ENCODE results near the gene PRRC2A.

PRRC2A gene

GRCh38 chr6:31620586-31621319 lies at the start of gene PRRC2A:
Gene PRRC2A, plus strand, starts transcription at chr6:31620715. Its CDS starts 2,075 bp downstream, at chr6:31622790.
- H3K4me3 ChIP-seq (ENCODE audit: low read depth, low read length), result peak within 1 kb of the TSS; percentile 95
- peak; percentile 57 for DNase-seq (ENCODE audit: low read depth)

GRCh38 chr6:31572041-31572911 lies 48.2 kb upstream of the PRRC2A start, which contains the start of gene LTA:
Gene LTA, plus strand, starts transcription at chr6:31572289. Its CDS starts 454 bp downstream, at chr6:31572743.
- TF ChIP-seq CTCF (conservative IDR thresholded peaks at IDR 0.05; ENCODE audit: low read depth, low read length), result no peak
- DNase-seq (ENCODE audit: low read depth), result no peak
- H3K4me3 ChIP-seq (ENCODE audit: low read depth, low read length), result no peak within 1 kb of the TSS

More at GRCh38 chr6:31620586-31621319, at the start of gene PRRC2A:
- no peak for TF ChIP-seq CTCF (conservative IDR thresholded peaks at IDR 0.05; ENCODE audit: low read depth, low read length)

- no peak for DNase-seq (ENCODE audit: low read depth)
- TF ChIP-seq CTCF (conservative IDR thresholded peaks at IDR 0.05; ENCODE audit: low read depth, low read length), result no peak
- H3K4me3 ChIP-seq (ENCODE audit: low read depth, low read length), result no peak overlapping the region
Measured at GRCh38 chr6:31573239-31574105, 47.0 kb upstream of the PRRC2A start.

DNA sequence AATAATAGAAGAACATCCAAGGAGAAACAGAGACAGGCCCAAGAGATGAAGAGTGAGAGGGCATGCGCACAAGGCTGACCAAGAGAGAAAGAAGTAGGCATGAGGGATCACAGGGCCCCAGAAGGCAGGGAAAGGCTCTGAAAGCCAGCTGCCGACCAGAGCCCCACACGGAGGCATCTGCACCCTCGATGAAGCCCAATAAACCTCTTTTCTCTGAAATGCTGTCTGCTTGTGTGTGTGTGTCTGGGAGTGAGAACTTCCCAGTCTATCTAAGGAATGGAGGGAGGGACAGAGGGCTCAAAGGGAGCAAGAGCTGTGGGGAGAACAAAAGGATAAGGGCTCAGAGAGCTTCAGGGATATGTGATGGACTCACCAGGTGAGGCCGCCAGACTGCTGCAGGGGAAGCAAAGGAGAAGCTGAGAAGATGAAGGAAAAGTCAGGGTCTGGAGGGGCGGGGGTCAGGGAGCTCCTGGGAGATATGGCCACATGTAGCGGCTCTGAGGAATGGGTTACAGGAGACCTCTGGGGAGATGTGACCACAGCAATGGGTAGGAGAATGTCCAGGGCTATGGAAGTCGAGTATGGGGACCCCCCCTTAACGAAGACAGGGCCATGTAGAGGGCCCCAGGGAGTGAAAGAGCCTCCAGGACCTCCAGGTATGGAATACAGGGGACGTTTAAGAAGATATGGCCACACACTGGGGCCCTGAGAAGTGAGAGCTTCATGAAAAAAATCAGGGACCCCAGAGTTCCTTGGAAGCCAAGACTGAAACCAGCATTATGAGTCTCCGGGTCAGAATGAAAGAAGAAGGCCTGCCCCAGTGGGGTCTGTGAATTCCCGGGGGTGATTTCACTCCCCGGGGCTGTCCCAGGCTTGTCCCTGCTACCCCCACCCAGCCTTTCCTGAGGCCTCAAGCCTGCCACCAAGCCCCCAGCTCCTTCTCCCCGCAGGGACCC lies 46.1 kb upstream of the PRRC2A start:
- H3K4me3 ChIP-seq (ENCODE audit: low read depth, low read length), result no peak overlapping the region
- TF ChIP-seq CTCF (conservative IDR thresholded peaks at IDR 0.05; ENCODE audit: low read depth, low read length), result no peak
- DNase-seq (ENCODE audit: low read depth), result no peak

- no peak within 1 kb of the TSS for H3K4me3 ChIP-seq (ENCODE audit: low read depth, low read length)
- TF ChIP-seq CTCF (conservative IDR thresholded peaks at IDR 0.05; ENCODE audit: low read depth, low read length), result no peak
- no peak for DNase-seq (ENCODE audit: low read depth)
Measured at GRCh38 chr6:31575335-31575901, 45.1 kb upstream of the PRRC2A start, which contains the start of gene TNF. Gene TNF, plus strand, starts transcription at chr6:31575565. Its CDS starts 177 bp downstream, at chr6:31575742.

Data from choroid plexus epithelial cell (primary cell).